ENCODE data around the gene DOCK2.

The DOCK2 gene

GRCh38 chr5:169637085-169637548 lies at the start of gene DOCK2:
Gene DOCK2 (plus strand): TSS chr5:169637275. CDS start chr5:169637327, 52 bp downstream.
- H3K27ac ChIP-seq = no peak within 1 kb of the TSS
- TF ChIP-seq CTCF (conservative IDR thresholded peaks at IDR 0.05) (no peak), ZFX (IDR thresholded peaks at IDR 0.05) (no peak)

- TF ChIP-seq CTCF (conservative IDR thresholded peaks at IDR 0.05) (no peak), ZFX (IDR thresholded peaks at IDR 0.05) (no peak)
Measured at GRCh38 chr5:169590602-169591001, 46.5 kb upstream of the DOCK2 start.

GRCh38 chr5:169591636-169592035 lies 45.4 kb upstream of the DOCK2 start:
- TF ChIP-seq CTCF (conservative IDR thresholded peaks at IDR 0.05) = no peak
- TF ChIP-seq ZFX (IDR thresholded peaks at IDR 0.05) = no peak

More at GRCh38 chr5:169590602-169591001, 46.5 kb upstream of the DOCK2 start:
- no peak overlapping the region for H3K27ac ChIP-seq

GRCh38 chr5:169592937-169593650 lies 44.0 kb upstream of the DOCK2 start:
- no peak overlapping the region for H3K27ac ChIP-seq
- TF ChIP-seq ZFX (IDR thresholded peaks at IDR 0.05) = no peak
- TF ChIP-seq CTCF (conservative IDR thresholded peaks at IDR 0.05) = no peak

More at GRCh38 chr5:169591636-169592035, 45.4 kb upstream of the DOCK2 start:
- no peak overlapping the region for H3K27ac ChIP-seq

GRCh38 chr5:169595172-169595820 lies 41.8 kb upstream of the DOCK2 start:
- TF ChIP-seq ZFX (IDR thresholded peaks at IDR 0.05) (no peak), CTCF (conservative IDR thresholded peaks at IDR 0.05) (no peak)
- H3K27ac ChIP-seq = no peak overlapping the region

- TF ChIP-seq CTCF (conservative IDR thresholded peaks at IDR 0.05) (no peak), ZFX (IDR thresholded peaks at IDR 0.05) (no peak)
- no peak overlapping the region for H3K27ac ChIP-seq
Measured at GRCh38 chr5:169599451-169599850, 37.6 kb upstream of the DOCK2 start.

GRCh38 chr5:169602535-169602934 lies 34.5 kb upstream of the DOCK2 start:
- TF ChIP-seq ZFX (IDR thresholded peaks at IDR 0.05) (no peak), CTCF (conservative IDR thresholded peaks at IDR 0.05) (no peak)
- H3K27ac ChIP-seq = no peak overlapping the region
